Measurements from ENCODE around the gene TIMP4. TPM values are rescaled to one million over a fixed set of nuclear protein-coding genes. Genes with fewer than 3 reads are reported as not detected.
A peak's percentile ranks its signal among the peaks of the same experiment; 100 is the strongest.

The TIMP4 gene
- polyA plus RNA-seq, 2 of the 4 experiments (the other 2 are of a cell fraction) = 15.7 to 16.0 TPM

DNA sequence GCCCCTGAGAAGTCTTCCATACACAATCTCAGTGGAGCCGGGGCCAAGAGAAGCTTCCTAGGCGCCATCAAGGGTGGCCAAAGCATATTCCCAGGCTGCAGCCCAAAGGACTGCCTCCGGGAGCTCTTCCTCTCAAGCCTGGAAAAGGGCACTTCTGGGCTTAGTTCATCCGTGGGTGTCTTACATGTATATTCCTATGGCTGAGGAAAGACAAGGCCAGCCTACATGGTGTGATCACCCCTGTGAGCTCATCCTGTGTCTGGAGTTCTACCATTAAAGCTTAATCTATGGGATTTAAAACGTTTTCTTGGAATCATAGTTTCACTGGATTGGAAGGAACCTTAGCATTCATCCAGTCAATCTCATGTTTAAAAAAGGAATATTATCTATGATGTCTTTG is 21.9 kb upstream of the TIMP4 start (continued):
- TF ChIP-seq, protein P1, sequence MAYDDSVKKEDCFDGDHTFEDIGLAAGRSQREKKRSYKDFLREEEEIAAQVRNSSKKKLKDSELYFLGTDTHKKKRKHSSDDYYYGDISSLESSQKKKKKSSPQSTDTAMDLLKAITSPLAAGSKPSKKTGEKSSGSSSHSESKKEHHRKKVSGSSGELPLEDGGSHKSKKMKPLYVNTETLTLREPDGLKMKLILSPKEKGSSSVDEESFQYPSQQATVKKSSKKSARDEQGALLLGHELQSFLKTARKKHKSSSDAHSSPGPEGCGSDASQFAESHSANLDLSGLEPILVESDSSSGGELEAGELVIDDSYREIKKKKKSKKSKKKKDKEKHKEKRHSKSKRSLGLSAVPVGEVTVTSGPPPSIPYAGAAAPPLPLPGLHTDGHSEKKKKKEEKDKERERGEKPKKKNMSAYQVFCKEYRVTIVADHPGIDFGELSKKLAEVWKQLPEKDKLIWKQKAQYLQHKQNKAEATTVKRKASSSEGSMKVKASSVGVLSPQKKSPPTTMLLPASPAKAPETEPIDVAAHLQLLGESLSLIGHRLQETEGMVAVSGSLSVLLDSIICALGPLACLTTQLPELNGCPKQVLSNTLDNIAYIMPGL (CRISPR knock-in tag; IDR thresholded peaks at IDR 0.05; ENCODE audit: borderline replicate concordance) = no peak
- TF ChIP-seq MAZ (IDR thresholded peaks at IDR 0.05; ENCODE audit: borderline replicate concordance, low read depth, low read length) (no peak), BHLHE40 (IDR thresholded peaks at IDR 0.05; ENCODE audit: low read depth, low read length) (no peak), CBX8 (IDR thresholded peaks at IDR 0.05) (no peak)

DNA sequence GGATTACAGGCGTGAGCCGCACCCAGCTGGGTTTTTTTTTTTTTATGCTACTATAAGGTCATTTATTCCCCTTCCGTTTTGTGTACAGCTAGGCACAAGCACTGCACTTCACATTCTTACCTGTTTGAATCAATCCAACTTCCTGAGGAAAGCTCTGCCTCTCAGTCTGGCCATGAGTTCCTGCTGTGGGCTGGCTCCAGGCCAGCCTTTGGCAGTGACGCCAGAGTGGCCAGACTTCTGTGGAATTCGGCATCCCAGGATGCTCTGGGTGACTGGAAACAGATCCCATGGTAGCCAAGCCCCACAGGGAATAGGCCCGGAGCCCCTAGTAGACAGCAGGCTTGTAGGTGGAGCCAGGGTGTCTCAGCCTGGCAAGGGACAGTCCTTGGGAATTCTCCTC is 21.5 kb upstream of the TIMP4 start:
- H3K4me3 ChIP-seq = no peak overlapping the region
- TF ChIP-seq BHLHE40 (IDR thresholded peaks at IDR 0.05; ENCODE audit: low read depth, low read length) (no peak), HOXA7 (CRISPR knock-in tag; IDR thresholded peaks at IDR 0.05) (no peak), GATA3 (IDR thresholded peaks at IDR 0.05; ENCODE audit: borderline replicate concordance) (no peak), RFX5 (IDR thresholded peaks at IDR 0.05) (no peak), MAZ (IDR thresholded peaks at IDR 0.05; ENCODE audit: borderline replicate concordance, low read depth, low read length) (no peak), ZC3H11A (IDR thresholded peaks at IDR 0.05) (no peak)
- H3K4me1 ChIP-seq = peaks cover 16% of the 10 kb centered on the region
- peak overlapping the region; percentile 39 to 66; a peak in 5 of 6 replicates for H3K27ac ChIP-seq
- DNase-seq (ENCODE audit: low read depth in 1 of 2, low spot score in 1 of 2) (peak in 1 of 2 experiments; percentile 46), ATAC-seq (peak in 1 of 2 experiments; percentile 28; a peak in 3 of 6 replicates), FAIRE-seq (no peak)
- POLR2A ChIA-PET = no interaction called here
- WGBS (ENCODE audit: missing lambda C conversion rate) = 79% methylated on average over 4 of the region's 6 CpGs
- CTCF ChIA-PET = interaction anchor here (1.2 to 32.2 kb wide), 8 partner anchors 10 to 712 kb away, joined by 3 to 976 read pairs (median 6); partner anchors contain the start of gene TIMP4
- no peaks in the 10 kb centered on the region for H3K9me3 ChIP-seq
- H3K4me2 ChIP-seq = peak overlapping the region; percentile 17; the same call in 1 of the 3 replicates

DNA sequence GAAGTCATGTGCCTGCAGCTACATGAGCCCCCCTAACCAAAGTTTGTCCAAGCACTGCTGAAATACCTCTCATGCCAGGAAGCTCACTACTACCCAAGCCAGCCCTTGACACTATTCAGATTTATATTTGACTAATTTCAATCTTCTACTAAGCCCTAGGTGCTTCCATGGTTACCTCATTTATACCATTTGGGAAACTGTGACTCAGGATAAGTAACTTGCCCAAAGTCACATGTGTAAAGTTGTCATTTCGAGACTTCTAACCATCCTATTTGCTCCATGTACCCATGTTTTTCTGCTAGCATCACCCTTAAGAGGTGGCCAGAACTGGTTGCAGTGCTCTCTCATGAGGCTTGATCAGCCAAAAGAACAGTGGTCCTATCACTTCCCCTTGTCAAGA is 20.7 kb upstream of the TIMP4 start:
- Histone ChIP-seq H3K4me1 (peaks cover 16% of the 10 kb centered on the region), H3K9me3 (no peaks in the 10 kb centered on the region), H3K27ac (no peak overlapping the region; a peak in 2 of 6 replicates), H3K4me3 (no peak overlapping the region), H3K4me2 (no peak overlapping the region)
- TF ChIP-seq HOXA7 (CRISPR knock-in tag; IDR thresholded peaks at IDR 0.05) (no peak), NPAS2 (CRISPR knock-in tag; IDR thresholded peaks at IDR 0.05; ENCODE audit: borderline replicate concordance) (no peak), BHLHE40 (IDR thresholded peaks at IDR 0.05; ENCODE audit: low read depth, low read length) (no peak), CBX2 (IDR thresholded peaks at IDR 0.05; ENCODE audit: borderline replicate concordance, low read depth) (no peak), GATA3 (IDR thresholded peaks at IDR 0.05; ENCODE audit: borderline replicate concordance) (no peak), JUN (IDR thresholded peaks at IDR 0.05) (no peak), MYC (IDR thresholded peaks at IDR 0.05; ENCODE audit: borderline replicate concordance, low read length) (no peak), HOXB5 (CRISPR knock-in tag; IDR thresholded peaks at IDR 0.05) (no peak), NFE2L2 (conservative IDR thresholded peaks at IDR 0.05; ENCODE audit: low read length) (no peak), NR3C1 (IDR thresholded peaks at IDR 0.05) (no peak), RAD21 (conservative IDR thresholded peaks at IDR 0.05 in 1 of 2, IDR thresholded peaks at IDR 0.05 in 1 of 2) (no peak)
- TF ChIP-seq, protein P2, sequence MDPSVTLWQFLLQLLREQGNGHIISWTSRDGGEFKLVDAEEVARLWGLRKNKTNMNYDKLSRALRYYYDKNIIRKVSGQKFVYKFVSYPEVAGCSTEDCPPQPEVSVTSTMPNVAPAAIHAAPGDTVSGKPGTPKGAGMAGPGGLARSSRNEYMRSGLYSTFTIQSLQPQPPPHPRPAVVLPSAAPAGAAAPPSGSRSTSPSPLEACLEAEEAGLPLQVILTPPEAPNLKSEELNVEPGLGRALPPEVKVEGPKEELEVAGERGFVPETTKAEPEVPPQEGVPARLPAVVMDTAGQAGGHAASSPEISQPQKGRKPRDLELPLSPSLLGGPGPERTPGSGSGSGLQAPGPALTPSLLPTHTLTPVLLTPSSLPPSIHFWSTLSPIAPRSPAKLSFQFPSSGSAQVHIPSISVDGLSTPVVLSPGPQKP (IDR thresholded peaks at IDR 0.05; ENCODE audit: low read depth, low read length) = no peak
- TF ChIP-seq, protein P1 (CRISPR knock-in tag; IDR thresholded peaks at IDR 0.05; ENCODE audit: borderline replicate concordance) = no peak
- TF ChIP-seq, protein P3, sequence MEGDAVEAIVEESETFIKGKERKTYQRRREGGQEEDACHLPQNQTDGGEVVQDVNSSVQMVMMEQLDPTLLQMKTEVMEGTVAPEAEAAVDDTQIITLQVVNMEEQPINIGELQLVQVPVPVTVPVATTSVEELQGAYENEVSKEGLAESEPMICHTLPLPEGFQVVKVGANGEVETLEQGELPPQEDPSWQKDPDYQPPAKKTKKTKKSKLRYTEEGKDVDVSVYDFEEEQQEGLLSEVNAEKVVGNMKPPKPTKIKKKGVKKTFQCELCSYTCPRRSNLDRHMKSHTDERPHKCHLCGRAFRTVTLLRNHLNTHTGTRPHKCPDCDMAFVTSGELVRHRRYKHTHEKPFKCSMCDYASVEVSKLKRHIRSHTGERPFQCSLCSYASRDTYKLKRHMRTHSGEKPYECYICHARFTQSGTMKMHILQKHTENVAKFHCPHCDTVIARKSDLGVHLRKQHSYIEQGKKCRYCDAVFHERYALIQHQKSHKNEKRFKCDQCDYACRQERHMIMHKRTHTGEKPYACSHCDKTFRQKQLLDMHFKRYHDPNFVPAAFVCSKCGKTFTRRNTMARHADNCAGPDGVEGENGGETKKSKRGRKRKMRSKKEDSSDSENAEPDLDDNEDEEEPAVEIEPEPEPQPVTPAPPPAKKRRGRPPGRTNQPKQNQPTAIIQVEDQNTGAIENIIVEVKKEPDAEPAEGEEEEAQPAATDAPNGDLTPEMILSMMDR (IDR thresholded peaks at IDR 0.05) = no peak
- TF ChIP-seq, protein P4, sequence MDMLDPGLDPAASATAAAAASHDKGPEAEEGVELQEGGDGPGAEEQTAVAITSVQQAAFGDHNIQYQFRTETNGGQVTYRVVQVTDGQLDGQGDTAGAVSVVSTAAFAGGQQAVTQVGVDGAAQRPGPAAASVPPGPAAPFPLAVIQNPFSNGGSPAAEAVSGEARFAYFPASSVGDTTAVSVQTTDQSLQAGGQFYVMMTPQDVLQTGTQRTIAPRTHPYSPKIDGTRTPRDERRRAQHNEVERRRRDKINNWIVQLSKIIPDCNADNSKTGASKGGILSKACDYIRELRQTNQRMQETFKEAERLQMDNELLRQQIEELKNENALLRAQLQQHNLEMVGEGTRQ (IDR thresholded peaks at IDR 0.05) = no peak
- TF ChIP-seq, protein P5, sequence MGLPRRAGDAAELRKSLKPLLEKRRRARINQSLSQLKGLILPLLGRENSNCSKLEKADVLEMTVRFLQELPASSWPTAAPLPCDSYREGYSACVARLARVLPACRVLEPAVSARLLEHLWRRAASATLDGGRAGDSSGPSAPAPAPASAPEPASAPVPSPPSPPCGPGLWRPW (IDR thresholded peaks at IDR 0.05) = no peak
- TF ChIP-seq, protein P6, sequence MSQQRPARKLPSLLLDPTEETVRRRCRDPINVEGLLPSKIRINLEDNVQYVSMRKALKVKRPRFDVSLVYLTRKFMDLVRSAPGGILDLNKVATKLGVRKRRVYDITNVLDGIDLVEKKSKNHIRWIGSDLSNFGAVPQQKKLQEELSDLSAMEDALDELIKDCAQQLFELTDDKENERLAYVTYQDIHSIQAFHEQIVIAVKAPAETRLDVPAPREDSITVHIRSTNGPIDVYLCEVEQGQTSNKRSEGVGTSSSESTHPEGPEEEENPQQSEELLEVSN (IDR thresholded peaks at IDR 0.05; ENCODE audit: borderline replicate concordance, low read depth) = no peak
- POLR2A ChIA-PET = no interaction called here
- ATAC-seq (no peak), FAIRE-seq (no peak), DNase-seq (ENCODE audit: low read depth in 1 of 2, low spot score in 1 of 2) (no peak)
- CTCF ChIA-PET = interaction anchor here (0.9 to 32.2 kb wide), 7 partner anchors 11 to 713 kb away, joined by 3 to 976 read pairs (median 7); partner anchors contain the start of gene TIMP4
- WGBS (ENCODE audit: missing lambda C conversion rate) = 90% methylated on average over 1 of the region's 1 CpG

Measured in A549 (cell line).